GM12878 (cell line): ENCODE measurements around the gene FAM53B. TPM values are rescaled to one million over a fixed set of nuclear protein-coding genes. Genes with fewer than 3 reads are reported as not detected.

ENCODE experiments used
- ATAC-seq: fragments of 200-7000 bp; cut with Tn5 transposase; 3 replicates; pipeline ENCODE4 v1.9.1; 2020; ENCODE audit warnings: mild to moderate bottlenecking, moderate library complexity
- BruUV-seq: library from RNA; stranded (reverse); fragments of 400-500 nt; replicated peaks from 2 replicates; lab custom pipeline; 2021; lab: Mats Ljungman, UMichigan
- CTCF ChIA-PET: fragments of 300-600 bp; sonication (Branson Sonifier 250); formaldehyde crosslinking; extraction: SDS; loops from one replicate; lab custom pipeline; 2021; ENCODE audit warnings: inconsistent platforms; lab: Yijun Ruan, JAX
- POLR2A ChIA-PET: fragments of 350-600 bp; formaldehyde crosslinking; extraction: SDS; loops from one replicate; lab custom pipeline; 2021; ENCODE audit warnings: inconsistent platforms; lab: Charles Lee
- RAD21 ChIA-PET: fragments of 300-600 bp; sonication (Branson Sonifier 250); formaldehyde crosslinking; loops from one replicate; lab custom pipeline; 2023; ENCODE audit warnings: antibody characterized with exemption; ENCODE audit not compliant: unreplicated experiment; lab: Charles Lee
- SMC1A ChIA-PET: fragments of 300-600 bp; sonication (Branson Sonifier 250); formaldehyde crosslinking; loops from one replicate; lab custom pipeline; 2023; ENCODE audit not compliant: unreplicated experiment, uncharacterized antibody; lab: Charles Lee
- DNase-seq: peaks from one replicate; pipeline ENCODE4 v3.0.0-alpha.2; 2011; ENCODE audit warnings: low read depth, low spot score
- FAIRE-seq: peaks from 3 replicates; lab custom pipeline; 2011; peaks lifted over from hg19 to GRCh38; lab: Jason Lieb, UNC
- H2AFZ ChIP-seq: 2 replicates; pipeline ENCODE4 v1.6.0; 2011; ENCODE audit warnings: low read depth, low read length, control low read depth; ENCODE audit not compliant: control insufficient read depth
- H3K27ac ChIP-seq: 2 replicates; pipeline ENCODE4 v1.5.1; 2011; ENCODE audit warnings: control low read depth; ENCODE audit not compliant: control insufficient read depth, insufficient read depth
- H3K27me3 ChIP-seq, 2 experiments: replicated peaks in 1 of 2; 2 replicates each; pipeline versions ENCODE4 v1.6.0 to v1.6.1; 2011; ENCODE audit warnings: low read length in 1 of 2; ENCODE audit not compliant: control insufficient read depth in 2 of 2, insufficient read depth in 2 of 2
- H3K36me3 ChIP-seq, 2 experiments: 2 replicates each; pipeline ENCODE4 v1.5.1; 2011; ENCODE audit warnings: low read length in 1 of 2; ENCODE audit not compliant: control insufficient read depth in 2 of 2, insufficient read depth in 2 of 2
- H3K4me1 ChIP-seq: 2 replicates; pipeline ENCODE4 v1.6.1; 2011; ENCODE audit warnings: mild to moderate bottlenecking, low read length, moderate library complexity, mixed read lengths; ENCODE audit not compliant: control insufficient read depth, insufficient read depth
- H3K4me2 ChIP-seq: 2 replicates; pipeline ENCODE4 v1.6.0; 2011; ENCODE audit warnings: control low read depth; ENCODE audit not compliant: control insufficient read depth, insufficient read depth
- H3K4me3 ChIP-seq: fragments of 200-600 bp; sonication (generic); 2 replicates; pipeline ENCODE4 v1.5.1; 2016
- H3K79me2 ChIP-seq: 2 replicates; pipeline ENCODE4 v1.6.0; 2011; ENCODE audit warnings: low read length; ENCODE audit not compliant: control insufficient read depth, insufficient read depth
- H3K9ac ChIP-seq: 2 replicates; pipeline ENCODE4 v1.8.0; 2011; ENCODE audit warnings: low read length, control low read depth, mixed read lengths; ENCODE audit not compliant: control insufficient read depth, insufficient read depth
- H3K9me3 ChIP-seq: replicated peaks from 3 replicates; pipeline ENCODE4 v1.5.1; 2011; ENCODE audit warnings: mild to moderate bottlenecking, low read length; ENCODE audit not compliant: control insufficient read depth, insufficient read depth
- H4K20me1 ChIP-seq: 2 replicates; pipeline ENCODE4 v1.6.0; 2011; ENCODE audit not compliant: control insufficient read depth, insufficient read depth
- BHLHE40 ChIP-seq, 2 experiments: fragments of 450-650 bp in 1 of 2; IDR thresholded peaks; 2 replicates each; pipeline ENCODE4 v1.6.1; 2011 to 2017; ENCODE audit warnings: low read depth in 2 of 2, borderline replicate concordance in 1 of 2, improper control_type of control experiment in 1 of 2, low read length in 1 of 2, mild to moderate bottlenecking in 1 of 2
- EED ChIP-seq: sonication (generic); IDR thresholded peaks from 2 replicates; pipeline ENCODE4 v1.6.1; 2016; ENCODE audit warnings: antibody characterized with exemption, low read depth
- IKZF1 ChIP-seq: fragments of 450-650 bp; conservative IDR thresholded peaks from 2 replicates; pipeline ENCODE4 v1.6.1; 2017; ENCODE audit warnings: antibody characterized with exemption, mild to moderate bottlenecking
- KDM1A ChIP-seq: fragments of 200-600 bp; sonication (generic); IDR thresholded peaks from 2 replicates; pipeline ENCODE4 v1.6.1; 2016; ENCODE audit warnings: borderline replicate concordance
- PAX5 ChIP-seq: IDR thresholded peaks from 2 replicates; pipeline ENCODE4 v1.6.1; 2011; ENCODE audit warnings: low read depth, low read length, borderline replicate concordance
- POLR2AphosphoS2 ChIP-seq: IDR thresholded peaks from 2 replicates; pipeline ENCODE4 v1.6.1; 2011; ENCODE audit warnings: low read depth, mild to moderate bottlenecking, low read length, improper control_type of control experiment, moderate library complexity
- RUNX3 ChIP-seq: IDR thresholded peaks from 2 replicates; pipeline ENCODE4 v1.6.1; 2012; ENCODE audit warnings: low read length, inconsistent platforms
- SPI1 ChIP-seq: IDR thresholded peaks from 2 replicates; pipeline ENCODE4 v1.6.1; 2011; ENCODE audit warnings: low read depth, mild to moderate bottlenecking, low read length, moderate library complexity, borderline replicate concordance; ENCODE audit not compliant: insufficient read depth
- WGBS: methylation state at CpG from one replicate; pipeline ENCODE4 v1.1.6; 2016; ENCODE audit warnings: low lambda C conversion rate; ENCODE audit not compliant: insufficient replicate concordance, insufficient coverage; ENCODE audit errors: missing lambda C conversion rate; 5-methylcytosine and 5-hydroxymethylcytosine counted together
- in situ Hi-C: fragments of 300-500 bp; cut with MboI; formaldehyde crosslinking; loops from 9 replicates; pipeline ENCODE4 v1.14.3; 2018; ENCODE audit warnings: mixed read lengths
- intact Hi-C: fragments of 100-400 bp; cut with micrococcal nuclease; formaldehyde crosslinking; loops from one replicate; pipeline ENCODE4 v1.14.2; 2022; ENCODE audit not compliant: unreplicated experiment
- polyA plus RNA-seq, 11 experiments: library from polyadenylated mRNA; depleted of rRNA in 4 of 11; unstranded in 6 of 11; stranded (reverse) in 5 of 11; fragments of >200 nt; fragmentation: Nextera tagmentation in 4 of 11; fragmentation: Illumina TruSeq in 1 of 11; extraction: Ambion mirVana in 4 of 11; extraction: Trizol in 1 of 11; gene quantifications; 1 replicate in 1 of 11; 2 replicates in 10 of 11; pipeline versions ENCODE4 v1.2.1 to v1.2.3, GENCODE V29; 2011 to 2016; ENCODE audit warnings: inconsistent platforms in 2 of 11, missing spikeins in 2 of 11, low read depth in 1 of 11
- total RNA-seq, 4 experiments: library from RNA; depleted of rRNA in 3 of 4; stranded (reverse); fragments of >200 nt in 3 of 4; fragmentation: Illumina TruSeq in 1 of 4; extraction: Trizol in 1 of 4; gene quantifications; 2 replicates each; pipeline versions ENCODE4 v1.2.1 to v1.2.3, GENCODE V29; 2013 to 2021
- TF ChIP-seq, protein P1 (sequence below): fragments of 450-650 bp; IDR thresholded peaks from 2 replicates; pipeline ENCODE4 v1.6.1; 2017; ENCODE audit warnings: mild to moderate bottlenecking, moderate library complexity

FAM53B gene
- total and polyA plus RNA-seq, 10 of the 15 experiments (the other 5 are each of a cell fraction or from before 2014, with no cell fraction given): 0.05 to 26.3 (median 8.1) TPM

DNA sequence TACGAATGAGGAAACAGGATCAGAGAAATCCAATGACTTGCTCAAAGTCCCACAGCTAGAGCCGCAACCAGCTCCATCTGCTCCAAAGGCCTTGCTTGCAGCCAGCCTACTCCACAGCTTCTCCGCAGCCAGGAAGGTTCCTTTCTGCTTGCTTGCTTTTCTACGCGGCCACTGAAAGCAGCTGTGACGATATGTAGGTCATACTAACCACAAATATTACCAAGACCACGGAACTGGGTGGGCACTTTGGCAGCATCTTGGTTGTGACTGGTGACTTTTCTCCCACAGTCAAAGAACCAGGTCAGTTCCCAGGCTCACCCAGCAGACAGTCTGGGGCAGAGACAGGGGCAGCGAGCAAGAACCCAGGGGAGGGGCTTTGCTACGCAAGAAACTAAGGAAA lies 86.4 kb downstream of the FAM53B start:
- SMC1A ChIA-PET: interaction anchor here (0.7 to 4.0 kb wide), 5 partner anchors 30 to 83 kb away, joined by 3 to 24 read pairs (median 3); no protein-coding TSS in a partner anchor
- Histone ChIP-seq H4K20me1 (peaks cover 4% of the 10 kb centered on the region; the same call in 1 of the 2 replicates), H3K9ac (no peak overlapping the region), H3K79me2 (no peaks in the 10 kb centered on the region; the same call in 1 of the 2 replicates), H3K27me3 (no peaks in the 10 kb centered on the region), H3K9me3 (no peaks in the 10 kb centered on the region), H3K27ac (peak overlapping the region; percentile 6; the same call in 1 of the 2 replicates), H3K4me3 (no peak overlapping the region), H3K4me1 (peaks cover 13% of the 10 kb centered on the region), H2AFZ (no peak overlapping the region), H3K36me3 (peaks cover 6 to 9% of the 10 kb centered on the region in 2 experiments), H3K4me2 (peak overlapping the region; percentile 54; the same call in 1 of the 2 replicates)
- WGBS: 34% methylated on average over 9 of the region's 9 CpGs
- in situ Hi-C loops (no loop called here), intact Hi-C loops (no loop called here)
- no peak for FAIRE-seq
- CTCF ChIA-PET: interaction anchor here (1.2 kb wide), 1 partner anchor 83 kb away, joined by 6 read pairs; no protein-coding TSS in a partner anchor
- RAD21 ChIA-PET: interaction anchor here (1.2 to 1.6 kb wide), 2 partner anchors 31 to 83 kb away, joined by 3 to 6 read pairs; no protein-coding TSS in a partner anchor
- no TSS peak for BruUV-seq
- TF ChIP-seq PAX5: peak; percentile 79; the same call in 1 of the 2 replicates
- no peak for TF ChIP-seq KDM1A
- TF ChIP-seq POLR2AphosphoS2: no peak
- TF ChIP-seq, protein P1, sequence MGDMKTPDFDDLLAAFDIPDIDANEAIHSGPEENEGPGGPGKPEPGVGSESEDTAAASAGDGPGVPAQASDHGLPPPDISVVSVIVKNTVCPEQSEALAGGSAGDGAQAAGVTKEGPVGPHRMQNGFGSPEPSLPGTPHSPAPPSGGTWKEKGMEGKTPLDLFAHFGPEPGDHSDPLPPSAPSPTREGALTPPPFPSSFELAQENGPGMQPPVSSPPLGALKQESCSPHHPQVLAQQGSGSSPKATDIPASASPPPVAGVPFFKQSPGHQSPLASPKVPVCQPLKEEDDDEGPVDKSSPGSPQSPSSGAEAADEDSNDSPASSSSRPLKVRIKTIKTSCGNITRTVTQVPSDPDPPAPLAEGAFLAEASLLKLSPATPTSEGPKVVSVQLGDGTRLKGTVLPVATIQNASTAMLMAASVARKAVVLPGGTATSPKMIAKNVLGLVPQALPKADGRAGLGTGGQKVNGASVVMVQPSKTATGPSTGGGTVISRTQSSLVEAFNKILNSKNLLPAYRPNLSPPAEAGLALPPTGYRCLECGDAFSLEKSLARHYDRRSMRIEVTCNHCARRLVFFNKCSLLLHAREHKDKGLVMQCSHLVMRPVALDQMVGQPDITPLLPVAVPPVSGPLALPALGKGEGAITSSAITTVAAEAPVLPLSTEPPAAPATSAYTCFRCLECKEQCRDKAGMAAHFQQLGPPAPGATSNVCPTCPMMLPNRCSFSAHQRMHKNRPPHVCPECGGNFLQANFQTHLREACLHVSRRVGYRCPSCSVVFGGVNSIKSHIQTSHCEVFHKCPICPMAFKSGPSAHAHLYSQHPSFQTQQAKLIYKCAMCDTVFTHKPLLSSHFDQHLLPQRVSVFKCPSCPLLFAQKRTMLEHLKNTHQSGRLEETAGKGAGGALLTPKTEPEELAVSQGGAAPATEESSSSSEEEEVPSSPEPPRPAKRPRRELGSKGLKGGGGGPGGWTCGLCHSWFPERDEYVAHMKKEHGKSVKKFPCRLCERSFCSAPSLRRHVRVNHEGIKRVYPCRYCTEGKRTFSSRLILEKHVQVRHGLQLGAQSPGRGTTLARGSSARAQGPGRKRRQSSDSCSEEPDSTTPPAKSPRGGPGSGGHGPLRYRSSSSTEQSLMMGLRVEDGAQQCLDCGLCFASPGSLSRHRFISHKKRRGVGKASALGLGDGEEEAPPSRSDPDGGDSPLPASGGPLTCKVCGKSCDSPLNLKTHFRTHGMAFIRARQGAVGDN: 0 out of 2 replicates have a peak, but pooled peaks have one; percentile 18
- peak; percentile 78 for TF ChIP-seq RUNX3
- 0 out of 4 replicates have a peak, but pooled peaks of 1 of the 2 experiments have one; percentile 18 for TF ChIP-seq BHLHE40 (IDR thresholded peaks at IDR 0.05; ENCODE audit: borderline replicate concordance in 1 of 2, low read depth in 2 of 2, low read length in 1 of 2)
- 0 out of 2 replicates have a peak, but pooled peaks have one; percentile 22 for TF ChIP-seq EED
- TF ChIP-seq SPI1: peak; percentile 14; the same call in 1 of the 2 replicates
- peak; percentile 31; the same call in 1 of the 2 replicates for TF ChIP-seq IKZF1
- ATAC-seq: peak; percentile 85
- POLR2A ChIA-PET: interaction anchor here (0.8 kb wide), 1 partner anchor 83 kb away, joined by 3 read pairs; no protein-coding TSS in a partner anchor
- DNase-seq: peak; percentile 40
